GM23338 (cell line): Measurements from ENCODE around the gene DYNC2H1. TPM values are rescaled to one million over a fixed set of nuclear protein-coding genes. Genes with fewer than 3 reads are reported as not detected.

Experiments
- ATAC-seq: fragments of 200-7000 bp; cut with Tn5 transposase; 3 replicates; pipeline ENCODE4 v1.9.1; 2020
- DNase-seq: peaks from one replicate; pipeline ENCODE4 v3.0.0-alpha.2; 2015; ENCODE audit warnings: low spot score
- H2AFZ ChIP-seq: fragments of 200-600 bp; sonication (generic); 2 replicates; pipeline ENCODE4 v1.8.0; 2016; ENCODE audit warnings: antibody characterized with exemption, mild to moderate bottlenecking, moderate library complexity
- H3F3A ChIP-seq: fragments of 200-600 bp; sonication (generic); replicated peaks from 2 replicates; pipeline ENCODE4 v1.8.0; 2017; ENCODE audit warnings: antibody characterized with exemption, mixed run types, low read depth
- H3K27ac ChIP-seq: fragments of 200-600 bp; sonication (generic); 2 replicates; pipeline ENCODE4 v1.6.1; 2016; ENCODE audit warnings: low read depth
- H3K27me3 ChIP-seq: fragments of 200-600 bp; sonication (generic); 2 replicates; pipeline ENCODE4 v1.8.0; 2016; ENCODE audit warnings: mild to moderate bottlenecking, mixed run types, moderate library complexity; ENCODE audit not compliant: insufficient read depth
- H3K36me3 ChIP-seq: fragments of 200-600 bp; sonication (generic); 2 replicates; pipeline ENCODE4 v1.8.0; 2016; ENCODE audit warnings: mild to moderate bottlenecking; ENCODE audit not compliant: insufficient read depth
- H3K4me1 ChIP-seq: fragments of 200-600 bp; sonication (generic); 2 replicates; pipeline ENCODE4 v1.8.0; 2016; ENCODE audit warnings: mild to moderate bottlenecking, moderate library complexity; ENCODE audit not compliant: insufficient read depth
- H3K4me2 ChIP-seq: fragments of 200-600 bp; sonication (generic); 2 replicates; pipeline ENCODE4 v1.7.1; 2017; ENCODE audit warnings: mixed run types
- H3K4me3 ChIP-seq: fragments of 200-600 bp; sonication (generic); 2 replicates; pipeline ENCODE4 v1.6.1; 2016; ENCODE audit warnings: mixed run types
- H3K79me2 ChIP-seq: fragments of 200-600 bp; sonication (generic); replicated peaks from 2 replicates; pipeline ENCODE4 v1.8.0; 2017; ENCODE audit warnings: mild to moderate bottlenecking; ENCODE audit not compliant: insufficient read depth
- H3K9me2 ChIP-seq: fragments of 200-600 bp; sonication (generic); 2 replicates; pipeline ENCODE4 v1.8.0; 2017; ENCODE audit not compliant: insufficient read depth
- H4K20me1 ChIP-seq: fragments of 200-600 bp; sonication (generic); replicated peaks from 2 replicates; pipeline ENCODE4 v1.8.0; 2017; ENCODE audit warnings: mild to moderate bottlenecking; ENCODE audit not compliant: insufficient read depth
- H3K27ac Mint-ChIP-seq: 2 replicates; pipeline ENCODE4 v1.8.0; 2020; ENCODE audit warnings: inconsistent platforms, mild to moderate bottlenecking, moderate library complexity, mixed read lengths
- H3K27me3 Mint-ChIP-seq: 3 replicates; pipeline ENCODE4 v1.8.0; 2022; ENCODE audit warnings: low read depth, mild to moderate bottlenecking, moderate library complexity, mixed read lengths, inconsistent platforms; ENCODE audit not compliant: insufficient read depth, poor library complexity
- H3K36me3 Mint-ChIP-seq: 3 replicates; pipeline ENCODE4 v1.8.0; 2021; ENCODE audit warnings: low read depth, mild to moderate bottlenecking, inconsistent platforms, moderate library complexity, mixed read lengths
- H3K4me1 Mint-ChIP-seq: 3 replicates; pipeline ENCODE4 v1.8.0; 2020; ENCODE audit warnings: mild to moderate bottlenecking, inconsistent platforms, mixed read lengths
- H3K4me3 Mint-ChIP-seq: 3 replicates; pipeline ENCODE4 v1.8.0; 2021; ENCODE audit warnings: moderate library complexity, mild to moderate bottlenecking, inconsistent platforms, mixed read lengths
- H3K9me3 Mint-ChIP-seq: 3 replicates; pipeline ENCODE4 v1.8.0; 2020; ENCODE audit warnings: moderate library complexity, mild to moderate bottlenecking, inconsistent platforms, mixed read lengths
- POLR2AphosphoS5 ChIP-seq: IDR thresholded peaks from 2 replicates; pipeline ENCODE4 v1.6.1; 2016; ENCODE audit warnings: antibody characterized with exemption, low read depth
- ZNF331 ChIP-seq: fragments of 250-450 bp; sonication (Bioruptor Pico); IDR thresholded peaks from 2 replicates; pipeline ENCODE4 v1.5.0; 2020; ENCODE audit warnings: low read depth, mild to moderate bottlenecking, moderate library complexity
- ZNF462 ChIP-seq: fragments of 250-450 bp; sonication (Bioruptor Pico); IDR thresholded peaks from 2 replicates; pipeline ENCODE4 v1.5.0; 2020; ENCODE audit warnings: mild to moderate bottlenecking, moderate library complexity
- polyA plus RNA-seq: library from polyadenylated mRNA; unstranded; fragments of >200 nt; fragmentation: Nextera tagmentation; extraction: Ambion mirVana; gene quantifications from 2 replicates; pipeline ENCODE4 v1.2.1, GENCODE V29; 2016
- total RNA-seq: library from RNA; depleted of rRNA; stranded (reverse); fragments of >200 nt; shearing (Covaris generic); gene quantifications from 2 replicates; pipeline ENCODE4 v1.2.3, GENCODE V29; 2014
- TF ChIP-seq, protein P1 (sequence below), 2 experiments: fragments of 200-600 bp in 1 of 2; sonication (generic) in 1 of 2; conservative IDR thresholded peaks; 2 replicates each; pipeline versions ENCODE4 v1.5.1 to v1.6.1; 2016 to 2017; ENCODE audit warnings: antibody characterized with exemption in 2 of 2, low read depth in 2 of 2, mild to moderate bottlenecking in 2 of 2, moderate library complexity in 1 of 2

DYNC2H1 gene
- total and polyA plus RNA-seq, 2 experiments from 2014 or later = 19.3 to 22.5 TPM

DNA sequence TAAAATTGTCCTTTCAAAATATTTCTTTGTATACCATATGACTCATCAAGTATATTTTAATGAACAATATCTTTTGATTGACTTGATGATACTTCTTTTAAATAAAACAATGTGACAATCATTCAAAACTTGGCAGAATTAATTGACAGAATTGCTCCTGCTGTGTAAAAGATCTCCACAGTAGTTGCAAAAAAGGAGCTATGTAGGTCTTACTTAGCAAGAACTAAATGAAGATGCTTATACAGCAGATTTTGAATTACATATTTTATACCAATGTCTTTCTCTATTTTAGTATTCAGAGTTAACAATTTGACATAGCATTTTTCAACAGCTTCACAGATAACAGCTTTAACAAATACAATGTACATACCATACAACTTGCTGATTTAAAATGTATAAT, 144.9 kb downstream of the DYNC2H1 start (continued):
- TF ChIP-seq ZNF462 (CRISPR knock-in tag) (no peak), POLR2AphosphoS5 (no peak)

GRCh38 chr11:103257360-103257759, 148.1 kb downstream of the DYNC2H1 start:
- no peaks in the 10 kb centered on the region for H3K27me3 ChIP-seq
- no peak overlapping the region for H2AFZ ChIP-seq
- no peaks in the 10 kb centered on the region for H3K9me2 ChIP-seq
- H3K4me1 Mint-ChIP-seq = peaks cover 4% of the 10 kb centered on the region; the same call in 2 of the 3 replicates
- H3K36me3 ChIP-seq = no peaks in the 10 kb centered on the region
- DNase-seq = peak; percentile 60
- no peak overlapping the region for H3K27ac ChIP-seq
- no peaks in the 10 kb centered on the region for H4K20me1 ChIP-seq
- no peaks in the 10 kb centered on the region for H3K27me3 Mint-ChIP-seq
- ATAC-seq = peak; percentile 82
- no peaks in the 10 kb centered on the region for H3K79me2 ChIP-seq
- no peaks in the 10 kb centered on the region for H3F3A ChIP-seq
- no peaks in the 10 kb centered on the region for H3K9me3 Mint-ChIP-seq
- H3K4me3 ChIP-seq = no peak overlapping the region
- no peak overlapping the region for H3K27ac Mint-ChIP-seq
- H3K4me1 ChIP-seq = no peaks in the 10 kb centered on the region
- no peak for TF ChIP-seq ZNF331 (CRISPR knock-in tag)
- TF ChIP-seq, protein P1, sequence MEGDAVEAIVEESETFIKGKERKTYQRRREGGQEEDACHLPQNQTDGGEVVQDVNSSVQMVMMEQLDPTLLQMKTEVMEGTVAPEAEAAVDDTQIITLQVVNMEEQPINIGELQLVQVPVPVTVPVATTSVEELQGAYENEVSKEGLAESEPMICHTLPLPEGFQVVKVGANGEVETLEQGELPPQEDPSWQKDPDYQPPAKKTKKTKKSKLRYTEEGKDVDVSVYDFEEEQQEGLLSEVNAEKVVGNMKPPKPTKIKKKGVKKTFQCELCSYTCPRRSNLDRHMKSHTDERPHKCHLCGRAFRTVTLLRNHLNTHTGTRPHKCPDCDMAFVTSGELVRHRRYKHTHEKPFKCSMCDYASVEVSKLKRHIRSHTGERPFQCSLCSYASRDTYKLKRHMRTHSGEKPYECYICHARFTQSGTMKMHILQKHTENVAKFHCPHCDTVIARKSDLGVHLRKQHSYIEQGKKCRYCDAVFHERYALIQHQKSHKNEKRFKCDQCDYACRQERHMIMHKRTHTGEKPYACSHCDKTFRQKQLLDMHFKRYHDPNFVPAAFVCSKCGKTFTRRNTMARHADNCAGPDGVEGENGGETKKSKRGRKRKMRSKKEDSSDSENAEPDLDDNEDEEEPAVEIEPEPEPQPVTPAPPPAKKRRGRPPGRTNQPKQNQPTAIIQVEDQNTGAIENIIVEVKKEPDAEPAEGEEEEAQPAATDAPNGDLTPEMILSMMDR (conservative IDR thresholded peaks at IDR 0.05; ENCODE audit: low read depth in 2 of 2) = peak; percentile 61 to 66
- no peak overlapping the region for H3K4me2 ChIP-seq
- no peak overlapping the region for H3K4me3 Mint-ChIP-seq
- H3K36me3 Mint-ChIP-seq = peaks cover 12% of the 10 kb centered on the region; the same call in 2 of the 3 replicates
